ENCODE measurements around the gene PI4KB.

GRCh38 chr1:151369302-151369610 lies 42.0 kb upstream of the PI4KB start:
- no peak for TF ChIP-seq CTCF (IDR thresholded peaks at IDR 0.05)
- TF ChIP-seq POLR2A (IDR thresholded peaks at IDR 0.05) = no peak
